ENCODE results near the gene CNIH3.
"Not testable (repeated sequence)": the region's sequence is repeated elsewhere in the genome, so short reads cannot be mapped to it uniquely, and the experiment has no call there.

Gene CNIH3

DNA sequence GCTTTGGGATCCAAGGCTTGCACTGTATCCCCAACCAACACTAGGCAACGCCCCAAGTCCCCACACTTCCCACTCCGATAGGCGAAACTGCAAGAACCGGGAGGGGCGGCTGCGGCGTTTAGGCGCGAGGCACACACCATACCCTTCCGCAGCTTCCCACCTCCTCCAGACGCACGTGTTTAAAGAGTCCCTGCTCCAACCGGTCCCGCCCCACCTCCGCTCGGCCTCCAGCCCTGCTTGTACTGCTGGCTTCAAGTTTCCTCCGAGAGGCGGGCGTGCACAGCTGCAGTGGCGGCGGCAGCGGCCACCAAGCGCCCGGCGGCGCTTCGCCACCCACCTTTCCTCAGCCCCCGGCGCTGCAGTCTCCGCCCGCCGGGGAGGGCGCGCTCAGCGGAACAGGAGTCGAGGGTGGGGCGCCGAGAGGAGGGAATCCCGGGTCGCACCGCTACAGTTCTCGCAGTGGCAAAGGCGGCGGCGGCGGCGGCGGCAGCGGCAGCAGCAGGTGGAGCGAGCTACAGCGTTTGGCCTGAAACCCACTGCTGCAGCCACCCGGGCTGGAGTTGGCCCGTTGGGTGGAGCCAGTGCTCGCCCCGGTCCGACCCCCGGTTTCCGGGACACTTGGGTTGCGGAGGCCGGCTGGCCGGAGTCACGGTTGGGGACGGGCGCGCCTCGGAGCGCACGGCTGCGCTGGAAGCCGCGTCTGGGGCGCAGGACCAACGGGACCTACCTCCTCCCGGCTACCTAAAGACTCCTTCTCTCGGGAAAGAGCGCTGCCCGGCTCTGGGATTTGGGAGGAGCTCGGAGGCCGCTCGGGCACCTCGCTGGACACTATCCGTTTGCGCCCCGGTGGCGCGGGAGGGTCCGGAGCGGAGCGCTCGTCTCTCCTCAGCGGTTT is at the start of gene CNIH3:
Gene CNIH3 (plus strand): TSS at position 457 of the 895 bp plus-strand sequence. CDS start 858 bp downstream, outside the sequence.
- DNase-seq (ENCODE audit: low read depth): peak; percentile 44

DNA sequence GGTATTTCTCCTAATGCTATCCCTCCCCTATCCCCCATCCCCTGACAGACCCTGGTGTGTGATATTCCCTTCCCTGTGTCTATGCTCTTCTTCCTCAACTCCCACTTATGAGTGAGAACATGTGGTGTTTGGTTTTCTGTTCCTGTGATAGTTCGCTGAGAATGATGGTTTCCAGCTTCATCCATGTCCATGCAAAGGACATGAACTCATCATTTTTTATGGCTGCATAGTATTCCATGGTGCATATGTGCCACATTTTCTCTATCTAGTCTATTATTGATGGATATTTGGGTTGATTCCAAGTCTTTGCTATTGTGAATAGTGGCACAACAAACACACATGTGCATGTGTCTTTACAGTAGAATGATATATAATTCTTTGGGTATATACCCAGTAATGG is 49.6 kb upstream of the CNIH3 start:
- DNase-seq (ENCODE audit: low read depth): not testable (repeated sequence)

DNA sequence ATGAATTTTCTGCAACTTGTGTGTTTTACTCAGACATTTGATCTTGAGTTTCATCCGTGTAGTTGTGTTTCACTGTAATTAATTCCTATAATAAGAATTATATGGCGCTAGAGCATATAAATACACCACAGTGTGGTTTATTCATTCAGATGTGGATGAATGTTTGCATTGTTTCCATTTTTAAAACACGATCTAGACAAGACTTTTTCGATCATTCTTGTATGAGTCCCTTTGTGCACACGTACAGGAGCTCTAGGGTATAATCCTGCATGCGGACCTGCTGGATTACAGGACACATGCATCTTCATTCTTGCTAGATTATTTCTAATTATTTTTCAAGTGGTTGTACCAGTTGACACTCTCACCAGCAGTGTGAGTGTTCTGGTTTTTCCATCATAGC is 46.8 kb upstream of the CNIH3 start:
- DNase-seq (ENCODE audit: low read depth): no peak

DNA sequence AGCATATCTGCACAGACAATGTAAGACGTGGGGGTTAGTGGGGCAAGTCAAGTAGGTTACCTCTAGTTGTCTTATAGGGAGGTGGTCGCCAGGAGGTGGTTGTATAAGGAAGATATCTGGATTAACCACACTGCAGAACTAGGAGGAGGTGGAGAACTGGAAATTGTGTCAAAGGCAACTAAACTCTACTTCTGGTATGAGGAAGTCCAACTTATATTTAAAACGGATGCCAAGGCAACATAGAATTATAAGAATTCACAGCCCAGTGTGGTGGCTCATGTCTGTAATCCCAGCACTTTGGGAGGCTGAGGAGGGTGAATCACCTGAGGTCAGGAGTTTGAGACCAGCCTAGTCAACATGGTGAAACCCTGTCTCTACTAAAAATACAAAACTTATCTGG is 44.1 kb upstream of the CNIH3 start:
- peak; percentile 62 for DNase-seq (ENCODE audit: low read depth)

DNA sequence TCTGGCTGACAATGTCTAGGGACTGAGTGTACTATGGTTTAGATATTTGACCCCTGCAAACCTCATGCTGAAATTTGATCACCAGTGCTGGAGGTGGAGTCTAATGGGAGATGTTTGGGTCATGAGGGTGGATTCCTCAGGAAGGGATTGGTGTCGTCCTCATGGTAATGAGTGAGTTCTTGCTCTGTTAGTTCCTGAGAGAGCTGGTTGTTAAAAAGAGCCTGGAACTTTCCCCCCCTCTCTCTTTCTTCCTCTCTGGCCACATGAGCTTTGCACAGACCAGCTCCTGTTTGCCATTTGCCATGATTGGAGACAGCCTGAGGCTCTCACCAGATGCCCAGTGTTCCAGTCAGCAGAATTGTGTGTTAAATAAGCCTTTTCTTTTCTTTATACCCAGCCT is 36.6 kb upstream of the CNIH3 start:
- DNase-seq (ENCODE audit: low read depth): peak; percentile 82

DNA sequence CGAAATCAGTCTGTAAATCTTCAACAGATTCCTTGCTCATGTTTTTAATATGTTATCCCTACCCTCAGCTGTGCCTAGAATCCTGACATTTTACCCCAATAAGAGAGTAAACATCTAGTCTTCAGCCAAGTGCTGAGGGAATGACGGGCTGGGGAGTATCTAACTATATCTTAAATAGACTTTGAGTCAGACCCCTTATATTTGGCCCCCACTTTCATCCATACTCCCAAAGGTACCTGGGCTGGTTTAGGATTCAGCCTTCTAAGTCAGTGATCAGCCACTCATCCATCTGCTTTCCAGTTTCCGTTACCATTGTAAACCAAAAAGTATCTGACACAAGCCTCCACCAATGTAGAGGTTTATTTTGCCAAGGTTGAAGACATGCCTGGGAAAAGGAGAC is 36.1 kb upstream of the CNIH3 start:
- DNase-seq (ENCODE audit: low read depth): no peak

DNA sequence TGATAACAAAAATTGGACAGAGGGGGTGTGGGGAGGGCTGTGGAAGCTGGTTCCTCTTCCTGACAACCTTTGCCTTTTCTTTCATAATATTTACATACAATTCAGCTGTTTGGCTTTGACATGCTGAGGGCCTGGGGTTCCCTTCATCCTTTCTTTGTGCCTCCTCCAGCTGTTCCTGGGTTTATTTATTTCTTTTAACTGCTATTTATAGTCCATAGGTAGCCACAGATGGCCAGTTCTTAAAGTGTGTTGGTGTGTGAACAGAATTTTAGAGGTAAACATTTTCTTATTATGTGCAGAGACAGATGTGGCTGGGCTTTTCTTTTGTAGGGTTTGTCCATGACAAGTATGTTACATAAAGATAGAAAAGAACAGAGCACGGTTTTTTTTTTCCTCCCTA is 34.1 kb upstream of the CNIH3 start:
- no peak for DNase-seq (ENCODE audit: low read depth)

DNA sequence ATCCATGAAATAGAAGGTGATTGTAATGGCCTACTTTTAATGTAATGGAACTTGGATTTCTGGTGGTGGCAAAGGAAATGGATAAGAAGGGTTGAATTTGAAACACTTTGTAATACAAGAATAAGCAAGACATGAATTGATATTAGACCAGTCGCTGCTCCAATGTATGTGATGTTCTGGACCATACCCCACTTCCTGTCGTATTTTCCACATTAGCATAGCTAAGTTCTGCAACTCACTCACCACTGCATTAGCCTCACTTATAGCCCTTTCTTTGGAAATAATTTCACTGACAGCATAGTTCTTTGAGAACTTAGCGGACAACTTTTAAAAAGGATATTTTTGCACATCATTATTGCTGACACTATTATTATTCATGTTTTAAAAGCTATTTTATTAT is 32.3 kb upstream of the CNIH3 start:
- DNase-seq (ENCODE audit: low read depth): no peak

DNA sequence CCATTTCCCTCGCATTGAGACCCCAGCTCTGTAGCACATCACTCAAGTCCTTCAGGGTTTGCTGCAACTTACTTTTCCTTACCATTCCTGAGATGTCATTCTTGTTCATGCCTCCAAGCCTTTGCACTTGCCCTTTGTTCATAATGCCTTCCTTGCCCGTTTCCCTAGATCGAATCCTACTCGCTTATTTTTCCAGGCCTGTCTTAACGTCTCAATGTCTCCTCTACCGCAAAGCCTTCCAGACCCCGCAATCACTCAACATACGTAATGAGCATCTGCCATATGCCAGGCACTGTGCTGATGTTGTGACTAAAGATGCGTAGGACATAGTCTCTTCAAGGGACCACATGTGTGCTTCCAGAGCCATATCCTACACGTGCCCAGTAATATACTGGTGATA is 31.1 kb upstream of the CNIH3 start:
- DNase-seq (ENCODE audit: low read depth): no peak

DNA sequence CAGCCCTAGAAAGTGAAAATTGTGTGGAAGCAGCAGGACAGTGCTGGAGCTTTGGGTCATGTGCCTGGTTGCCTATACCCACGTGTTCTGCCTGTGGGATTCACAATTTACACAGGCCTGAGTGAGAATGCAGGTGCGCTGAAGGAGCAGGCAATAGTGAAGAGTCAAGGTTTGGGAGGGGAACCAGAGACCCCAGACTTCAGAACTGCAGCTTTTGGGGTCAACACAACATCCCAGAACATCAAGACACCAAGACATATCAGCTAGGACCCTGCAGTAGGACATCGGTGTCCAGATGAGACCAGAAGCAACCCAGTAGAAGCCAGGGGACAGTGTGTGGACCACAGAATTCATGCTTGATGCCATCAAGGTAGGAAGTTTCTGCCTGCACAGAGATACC is 29.1 kb upstream of the CNIH3 start:
- DNase-seq (ENCODE audit: low read depth): no peak

DNA sequence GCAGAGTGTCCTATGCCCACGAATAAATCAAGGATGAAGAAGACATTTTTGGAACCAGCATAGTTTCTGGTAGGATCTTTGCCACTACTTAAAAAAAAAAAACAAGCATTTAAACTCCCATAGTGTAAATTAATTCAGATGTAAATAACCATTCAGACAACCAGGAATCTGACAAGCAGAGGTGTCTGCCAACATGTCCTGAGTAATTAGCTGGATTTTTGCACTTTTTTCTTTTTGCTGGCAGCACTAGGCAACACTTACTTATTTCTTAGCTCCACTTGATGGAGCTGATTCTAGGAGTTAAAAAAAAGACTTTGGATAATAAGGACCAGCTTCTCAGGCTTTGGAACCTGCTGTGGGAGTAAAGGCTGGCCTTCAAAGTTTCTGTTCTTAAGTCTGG is 27.6 kb upstream of the CNIH3 start:
- DNase-seq (ENCODE audit: low read depth): no peak

DNA sequence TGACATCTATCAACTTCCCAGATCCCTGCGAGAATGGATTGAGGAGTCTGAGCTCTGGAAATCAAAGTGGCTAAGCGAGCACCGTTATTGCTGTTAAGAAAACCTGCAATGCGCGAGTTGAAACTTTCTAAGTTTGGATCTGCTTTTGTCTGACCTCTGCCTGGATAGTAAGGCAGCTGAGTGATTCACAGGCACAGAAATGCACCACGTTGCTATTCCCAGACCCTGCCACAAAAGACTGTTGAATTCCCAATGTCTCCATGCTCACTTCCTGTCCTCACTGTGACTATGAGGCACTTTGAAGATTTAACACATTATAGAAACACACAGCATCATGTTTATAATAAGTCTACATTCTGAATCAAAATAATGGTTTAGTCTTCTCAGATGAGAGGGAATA is 27.1 kb upstream of the CNIH3 start:
- peak; percentile 80 for DNase-seq (ENCODE audit: low read depth)

DNA sequence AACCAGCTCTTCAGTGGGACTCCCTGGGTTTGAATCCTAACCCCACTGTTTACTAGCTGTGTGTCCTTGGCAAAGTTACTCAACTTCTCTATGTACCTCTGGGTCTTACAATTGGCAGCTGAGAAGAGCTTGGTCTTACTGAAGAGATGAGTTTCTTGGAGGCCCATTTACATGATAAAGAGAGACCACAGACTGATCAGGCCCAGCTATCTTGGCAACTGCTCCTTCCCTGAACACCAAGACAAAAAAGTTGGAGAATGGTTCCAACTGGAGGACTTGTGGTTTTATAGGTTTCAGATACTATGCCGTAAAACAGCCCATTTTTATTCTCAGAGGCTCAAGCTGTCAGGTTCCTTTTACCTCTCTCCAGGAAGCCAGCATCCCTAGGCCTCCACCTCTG is 24.8 kb upstream of the CNIH3 start:
- DNase-seq (ENCODE audit: low read depth): no peak

DNA sequence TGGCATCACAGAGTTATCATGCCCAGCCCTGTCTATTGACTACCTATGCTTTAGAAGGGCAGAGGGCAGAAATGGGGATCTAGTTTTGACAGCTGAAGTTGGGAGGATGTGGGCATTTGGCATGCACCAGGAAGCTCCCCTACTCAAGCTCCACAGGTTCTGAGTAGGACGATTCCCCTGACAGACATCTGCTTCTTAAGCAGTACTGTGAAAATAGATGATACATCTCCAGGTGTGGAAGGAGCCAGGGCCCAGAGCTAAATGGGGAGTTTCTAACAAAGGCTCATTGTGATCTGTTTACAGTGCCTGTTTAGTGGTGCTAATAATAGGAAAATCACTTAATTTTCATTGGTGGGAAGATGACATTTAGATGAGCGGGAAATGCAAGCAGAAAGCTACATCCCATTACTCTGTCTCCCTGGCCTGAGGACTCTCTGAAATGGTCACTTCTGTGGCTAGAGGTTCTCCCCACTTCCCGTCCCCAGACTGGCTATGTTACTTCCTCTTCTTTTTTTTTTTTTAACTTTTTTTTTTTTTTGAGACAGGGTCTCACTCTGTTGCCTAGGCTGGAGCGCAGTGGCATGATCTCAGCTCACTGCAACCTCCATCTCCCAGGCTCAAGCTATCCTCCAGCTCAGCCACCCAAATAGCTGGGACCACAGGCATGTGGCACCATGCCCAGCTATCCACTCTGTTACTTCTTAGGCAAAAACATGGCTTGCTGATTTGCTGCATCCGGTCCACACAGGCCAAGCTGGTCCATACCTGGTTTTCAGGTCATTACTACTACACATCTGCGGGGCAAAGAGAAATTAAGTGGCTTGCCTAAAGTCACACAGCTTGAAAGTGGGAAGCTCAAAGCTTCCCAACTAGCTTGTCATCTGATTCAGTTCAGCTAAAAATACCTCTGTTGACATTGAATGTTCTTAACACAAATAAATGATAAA is 23.2 kb upstream of the CNIH3 start:
- DNase-seq (ENCODE audit: low read depth): peak; percentile 95

DNA sequence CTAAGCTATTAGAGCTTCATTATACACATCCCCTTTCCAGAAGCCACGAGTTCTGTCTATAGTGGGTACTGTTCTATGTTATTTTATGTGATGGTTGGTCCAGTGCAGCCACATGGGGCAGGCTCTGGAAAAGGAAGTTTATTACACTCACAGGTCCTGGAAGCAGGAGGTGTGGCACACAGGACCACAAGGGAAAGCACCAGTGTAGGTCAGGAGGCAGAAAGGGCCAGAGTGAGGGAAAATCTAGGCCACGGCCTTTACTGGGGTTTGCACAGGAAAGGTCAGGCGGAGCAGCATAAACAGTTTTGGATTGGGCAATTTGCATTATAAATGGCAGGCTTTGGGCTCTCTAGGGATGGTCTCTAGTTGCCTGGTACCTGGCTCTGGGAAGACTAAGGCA is 21.8 kb upstream of the CNIH3 start:
- no peak for DNase-seq (ENCODE audit: low read depth)

DNA sequence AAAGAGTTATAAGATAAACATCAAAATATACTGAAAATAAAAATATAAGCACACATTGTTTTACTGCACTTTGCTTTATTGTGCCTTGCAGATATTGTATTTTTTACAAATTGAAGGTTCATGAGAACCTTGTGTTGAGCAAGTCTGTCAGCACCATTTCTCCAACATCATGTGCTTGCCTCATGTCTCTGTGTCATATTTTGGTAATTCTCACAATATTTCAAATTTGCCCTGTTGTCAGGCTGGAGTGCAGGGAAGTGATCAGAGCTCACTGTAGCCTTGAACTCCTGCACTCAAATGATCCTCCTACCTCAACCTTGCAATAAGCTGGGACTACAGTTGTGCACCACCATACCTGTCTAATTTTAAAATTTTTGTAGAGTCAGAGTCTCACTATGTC is 21.3 kb upstream of the CNIH3 start:
- DNase-seq (ENCODE audit: low read depth): no peak

DNA sequence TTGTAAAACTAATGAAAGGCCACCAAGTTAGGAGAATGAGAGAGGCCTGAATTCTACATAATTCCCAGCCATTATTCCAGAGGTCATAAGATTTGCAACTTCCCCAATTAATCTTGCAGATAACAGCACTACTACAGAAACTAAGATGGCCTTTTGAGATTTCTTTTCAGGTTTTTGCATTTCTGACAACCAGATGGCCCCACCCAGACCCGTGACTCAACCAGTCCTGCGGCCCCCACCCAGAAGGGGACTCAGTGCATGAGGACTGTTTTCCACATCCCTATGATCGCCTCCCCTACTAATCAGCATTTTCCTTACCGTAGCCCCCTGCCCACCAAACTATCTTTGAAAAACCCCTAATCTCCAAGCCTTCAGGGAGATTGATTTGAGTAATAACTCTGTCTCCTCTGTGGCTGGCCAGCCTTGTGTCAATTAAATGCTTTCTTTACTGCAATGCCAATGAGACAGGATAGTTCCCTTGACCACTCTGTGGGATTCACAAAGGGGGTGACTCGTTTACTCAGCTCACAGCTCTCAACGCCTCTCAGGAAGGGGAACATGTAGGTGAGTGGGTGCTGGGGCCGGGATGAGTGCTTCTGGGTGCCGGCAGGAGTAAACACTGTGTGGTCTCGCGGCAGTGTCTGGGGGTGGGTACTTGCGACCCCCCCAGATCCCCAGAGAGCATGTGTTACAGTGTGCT is 10.5 kb upstream of the CNIH3 start:
- DNase-seq (ENCODE audit: low read depth): no peak

DNA sequence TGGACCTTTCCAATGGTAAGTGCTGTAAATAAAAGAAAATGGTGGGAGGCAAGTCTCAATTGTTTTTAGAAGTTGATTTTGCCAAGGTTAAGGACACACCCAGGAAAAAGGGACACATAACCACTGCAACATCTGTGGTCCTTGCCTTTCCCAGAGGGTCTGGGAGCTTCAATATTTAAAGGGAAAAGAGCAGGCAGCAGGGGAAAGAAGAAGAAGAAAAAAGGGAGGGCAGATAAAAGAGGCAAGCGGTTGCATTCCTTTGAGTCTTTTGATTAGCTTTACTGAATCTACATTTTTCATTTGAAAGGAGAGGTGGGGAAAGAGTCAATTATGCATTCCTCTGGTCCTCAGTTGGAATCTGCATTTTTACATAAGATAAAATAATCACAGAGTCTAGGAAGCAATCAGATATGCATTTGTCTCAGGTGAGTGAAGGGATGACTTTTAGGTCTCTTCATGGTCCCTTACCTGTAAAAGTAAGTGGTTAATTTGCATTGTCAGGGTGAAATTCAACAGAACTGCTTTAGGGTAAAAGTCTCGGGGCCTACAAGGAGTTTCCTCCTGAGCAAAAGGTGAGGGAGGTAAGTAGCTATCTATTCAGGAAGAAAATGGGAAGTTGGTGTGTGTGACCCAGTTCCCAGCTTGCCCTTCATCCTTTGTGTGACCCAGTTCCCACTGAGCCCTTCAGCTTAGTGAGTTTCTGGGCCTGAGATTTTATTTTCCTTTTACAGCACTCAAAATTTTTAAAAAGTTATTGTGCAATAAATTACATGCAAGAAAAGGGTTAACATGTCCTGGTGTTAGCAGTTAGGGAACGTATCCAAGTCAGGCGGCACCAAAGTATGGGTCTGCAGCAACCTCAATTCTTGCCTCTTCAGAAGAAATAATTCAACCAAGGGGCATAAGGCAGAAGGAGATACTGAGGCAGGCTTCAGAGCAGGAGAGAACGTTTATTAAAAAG is 8.6 kb upstream of the CNIH3 start:
- no peak for DNase-seq (ENCODE audit: low read depth)

DNA sequence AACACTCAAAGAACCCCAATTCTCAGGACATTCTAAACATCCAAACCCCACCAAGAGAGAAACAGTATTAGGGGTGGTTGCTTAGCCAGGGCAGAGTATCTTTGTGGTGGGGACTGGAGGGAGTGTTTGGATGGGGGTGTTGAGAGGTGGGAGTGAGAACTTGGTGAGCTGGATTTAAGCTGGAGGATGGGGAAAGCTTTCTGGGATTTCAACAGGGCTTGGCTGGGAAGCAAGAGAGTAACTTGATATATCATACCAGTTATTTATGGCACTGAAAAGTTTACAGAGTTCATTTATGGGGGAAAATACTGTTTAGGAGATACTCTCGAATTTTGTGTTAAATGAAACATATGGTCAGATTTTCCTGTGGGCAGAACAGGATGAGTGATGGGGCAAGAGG is 6.8 kb upstream of the CNIH3 start:
- DNase-seq (ENCODE audit: low read depth): no peak

DNA sequence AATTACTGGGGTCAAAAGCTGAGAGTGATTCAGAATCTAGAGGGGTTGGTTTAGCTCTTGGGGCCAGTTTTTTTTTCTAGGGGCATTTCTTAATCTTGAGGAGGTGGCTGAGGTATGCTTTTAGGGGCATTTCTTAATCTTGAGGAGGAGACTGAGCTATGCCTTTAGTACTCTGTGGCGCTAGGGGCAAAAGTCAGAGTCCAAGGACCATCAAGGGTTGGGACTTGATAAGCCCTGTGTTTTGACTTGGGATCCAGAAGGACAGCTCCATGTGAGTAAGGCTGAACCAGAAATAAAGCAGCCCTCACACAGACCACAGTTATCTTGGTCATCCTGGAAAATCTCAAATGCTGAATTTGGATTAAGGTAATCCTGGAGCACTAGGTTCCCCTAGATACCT is 3.9 kb upstream of the CNIH3 start:
- DNase-seq (ENCODE audit: low read depth): no peak

DNA sequence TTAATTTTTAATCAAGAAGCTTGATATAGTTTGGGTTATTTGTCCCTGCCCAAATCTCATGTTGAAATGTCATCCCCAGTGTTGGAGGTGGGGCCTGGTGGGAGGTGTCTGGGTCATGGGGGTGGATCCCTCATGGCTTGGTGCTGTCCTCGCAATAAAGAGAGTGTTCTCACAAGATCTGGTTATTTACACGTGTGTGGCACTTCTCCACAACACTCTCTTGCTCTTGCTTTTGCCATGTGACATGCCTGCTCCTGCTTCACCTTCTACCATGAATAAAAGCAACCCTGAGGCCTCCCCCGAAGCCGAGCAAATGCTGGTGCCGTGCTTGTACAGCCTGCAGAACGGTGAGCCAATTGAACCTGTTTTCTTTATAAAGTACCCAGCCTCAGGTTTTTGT is 2.6 kb upstream of the CNIH3 start:
- no peak for DNase-seq (ENCODE audit: low read depth)
